ENCODE data around the gene ERGIC2.

ERGIC2 gene

GRCh38 chr12:29376118-29376517 is 4.9 kb downstream of the ERGIC2 start:
- Histone ChIP-seq H3K4me3 (ENCODE audit: insufficient read depth, low read depth, low read length) (no peak overlapping the region), H3K4me1 (ENCODE audit: control insufficient read depth, insufficient read depth, low read length) (no peaks in the 10 kb centered on the region), H3K9me3 (ENCODE audit: control insufficient read depth, low read length) (no peaks in the 10 kb centered on the region), H3K27ac (ENCODE audit: insufficient read depth, low read depth, low read length, poor library complexity, severe bottlenecking) (no peak overlapping the region), H3K36me3 (ENCODE audit: control insufficient read depth, insufficient read depth, low read length) (no peaks in the 10 kb centered on the region), H3K27me3 (ENCODE audit: control insufficient read depth, insufficient read depth, low read length, poor library complexity, severe bottlenecking) (no peaks in the 10 kb centered on the region)
- 89 to 91% methylated on average over 2 of the region's 2 CpGs for whole genome bisulfite sequencing, 2 experiments

GRCh38 chr12:29374913-29375312 is 6.1 kb downstream of the ERGIC2 start:
- H3K36me3 ChIP-seq (ENCODE audit: control insufficient read depth, insufficient read depth, low read length): no peaks in the 10 kb centered on the region
- H3K4me1 ChIP-seq (ENCODE audit: control insufficient read depth, insufficient read depth, low read length): no peaks in the 10 kb centered on the region
- 93 to 96% methylated on average over 4 of the region's 4 CpGs for WGBS, 2 experiments
- H3K27me3 ChIP-seq (ENCODE audit: control insufficient read depth, insufficient read depth, low read length, poor library complexity, severe bottlenecking): no peaks in the 10 kb centered on the region
- no peak overlapping the region for H3K27ac ChIP-seq (ENCODE audit: insufficient read depth, low read depth, low read length, poor library complexity, severe bottlenecking)
- no peak overlapping the region for H3K4me3 ChIP-seq (ENCODE audit: insufficient read depth, low read depth, low read length)
- no peaks in the 10 kb centered on the region for H3K9me3 ChIP-seq (ENCODE audit: control insufficient read depth, low read length)

DNA sequence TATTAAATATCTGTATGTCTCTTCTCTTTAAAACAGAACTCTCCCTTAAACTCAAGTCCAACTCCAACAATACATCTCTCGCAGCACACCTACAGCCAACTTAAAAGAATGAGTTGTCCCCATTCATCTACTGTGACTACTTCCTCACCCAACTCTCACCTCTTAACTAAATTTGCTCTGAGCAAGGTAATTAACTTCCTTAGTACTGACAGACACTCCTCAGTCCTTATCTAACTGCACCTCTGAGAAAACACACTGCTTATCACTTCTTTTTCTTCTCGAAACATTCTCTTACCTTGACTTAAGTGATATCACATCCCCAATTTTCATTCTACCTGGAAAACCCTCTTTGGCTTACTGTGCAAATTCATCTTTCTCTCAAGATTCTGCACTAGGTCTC is 7.0 kb downstream of the ERGIC2 start:
- Histone ChIP-seq H3K9me3 (ENCODE audit: control insufficient read depth, low read length) (no peaks in the 10 kb centered on the region), H3K27ac (ENCODE audit: insufficient read depth, low read depth, low read length, poor library complexity, severe bottlenecking) (no peak overlapping the region), H3K27me3 (ENCODE audit: control insufficient read depth, insufficient read depth, low read length, poor library complexity, severe bottlenecking) (no peaks in the 10 kb centered on the region), H3K36me3 (ENCODE audit: control insufficient read depth, insufficient read depth, low read length) (peaks cover 2% of the 10 kb centered on the region), H3K4me1 (ENCODE audit: control insufficient read depth, insufficient read depth, low read length) (no peaks in the 10 kb centered on the region), H3K4me3 (ENCODE audit: insufficient read depth, low read depth, low read length) (no peak overlapping the region)
- 93 to 95% methylated on average over 2 of the region's 2 CpGs for WGBS, 2 experiments

DNA sequence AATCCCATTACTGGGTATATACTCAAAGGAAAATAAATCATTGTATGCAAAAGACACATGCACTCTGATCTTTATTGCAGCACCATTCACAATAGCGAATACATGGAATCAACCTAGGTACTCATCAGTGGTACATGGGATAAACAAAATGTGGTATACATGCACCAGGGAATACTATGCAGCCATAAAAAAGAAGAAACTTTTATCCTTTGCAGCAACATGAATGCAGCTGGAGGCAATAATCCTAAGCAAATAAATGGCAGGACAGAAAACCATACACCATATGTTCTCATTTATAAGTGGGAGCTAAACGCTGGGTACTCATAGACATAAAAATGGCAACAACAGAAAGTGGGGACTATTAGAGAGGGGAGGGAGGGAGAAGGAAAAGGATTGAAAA is 15.9 kb downstream of the ERGIC2 start:
- Histone ChIP-seq H3K36me3 (ENCODE audit: control insufficient read depth, insufficient read depth, low read length) (peaks cover 11% of the 10 kb centered on the region), H3K27ac (ENCODE audit: insufficient read depth, low read depth, low read length, poor library complexity, severe bottlenecking) (no peak overlapping the region), H3K4me1 (ENCODE audit: control insufficient read depth, insufficient read depth, low read length) (no peaks in the 10 kb centered on the region), H3K4me3 (ENCODE audit: insufficient read depth, low read depth, low read length) (no peak overlapping the region), H3K9me3 (ENCODE audit: control insufficient read depth, low read length) (no peaks in the 10 kb centered on the region), H3K27me3 (ENCODE audit: control insufficient read depth, insufficient read depth, low read length, poor library complexity, severe bottlenecking) (no peaks in the 10 kb centered on the region)
- WGBS, 2 experiments: 85 to 100% methylated on average over 1 to 2 of the region's 2 CpGs

DNA sequence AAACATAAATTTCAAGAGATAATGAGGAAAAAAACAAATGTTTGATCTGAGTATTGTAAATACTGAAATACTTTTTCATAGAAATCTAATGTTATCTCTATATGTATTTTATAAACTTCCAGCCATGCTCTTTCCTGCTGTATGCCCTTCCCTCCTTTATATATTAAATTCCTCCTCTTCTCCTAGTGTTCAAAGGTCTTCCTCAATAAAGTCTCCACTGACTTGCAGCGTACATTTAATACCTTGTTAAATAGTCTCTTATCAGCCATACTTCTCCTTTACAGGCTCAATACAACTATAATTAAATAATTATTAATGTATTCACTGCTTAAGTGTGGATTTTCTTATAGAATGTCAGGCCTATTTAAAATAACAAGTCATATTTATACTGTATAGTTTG is 26.0 kb downstream of the ERGIC2 start:
- Histone ChIP-seq H3K27me3 (ENCODE audit: control insufficient read depth, insufficient read depth, low read length, poor library complexity, severe bottlenecking) (no peaks in the 10 kb centered on the region), H3K9me3 (ENCODE audit: control insufficient read depth, low read length) (no peaks in the 10 kb centered on the region), H3K4me1 (ENCODE audit: control insufficient read depth, insufficient read depth, low read length) (no peaks in the 10 kb centered on the region), H3K27ac (ENCODE audit: insufficient read depth, low read depth, low read length, poor library complexity, severe bottlenecking) (no peak overlapping the region), H3K36me3 (ENCODE audit: control insufficient read depth, insufficient read depth, low read length) (peaks cover 4% of the 10 kb centered on the region), H3K4me3 (ENCODE audit: insufficient read depth, low read depth, low read length) (no peak overlapping the region)
- whole genome bisulfite sequencing, 2 experiments: 100% methylated on average over 1 of the region's 1 CpG; no CpG with 5 or more reads in 1 of the 2 experiments

DNA sequence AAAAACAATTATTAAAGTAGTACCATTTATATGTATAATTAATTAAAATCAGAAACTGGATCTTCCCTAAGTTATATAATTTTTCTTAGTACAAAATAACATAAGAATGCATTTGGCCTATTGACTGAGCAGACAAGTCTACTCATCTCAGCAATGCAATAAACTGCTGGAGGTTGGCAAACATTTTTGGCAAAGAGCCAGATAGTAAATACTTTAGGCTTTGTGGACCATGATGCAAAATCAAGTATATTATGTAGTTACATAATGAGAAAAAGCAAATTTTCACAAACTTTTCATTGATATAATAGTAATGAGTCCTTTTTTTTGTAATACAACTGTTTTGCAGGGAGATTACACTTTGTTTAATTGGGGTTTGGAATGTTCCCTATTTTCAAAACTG is 30.9 kb downstream of the ERGIC2 start:
- peaks cover 4% of the 10 kb centered on the region for H3K36me3 ChIP-seq (ENCODE audit: control insufficient read depth, insufficient read depth, low read length)
- H3K27ac ChIP-seq (ENCODE audit: insufficient read depth, low read depth, low read length, poor library complexity, severe bottlenecking): no peak overlapping the region
- no peaks in the 10 kb centered on the region for H3K4me1 ChIP-seq (ENCODE audit: control insufficient read depth, insufficient read depth, low read length)

GRCh38 chr12:29346769-29347421 is 34.1 kb downstream of the ERGIC2 start:
- no peaks in the 10 kb centered on the region for H3K27me3 ChIP-seq (ENCODE audit: control insufficient read depth, insufficient read depth, low read length, poor library complexity, severe bottlenecking)
- WGBS, 2 experiments: 90 to 96% methylated on average over 2 of the region's 3 CpGs
- no peak overlapping the region for H3K4me3 ChIP-seq (ENCODE audit: insufficient read depth, low read depth, low read length)
- H3K36me3 ChIP-seq (ENCODE audit: control insufficient read depth, insufficient read depth, low read length): no peaks in the 10 kb centered on the region
- H3K4me1 ChIP-seq (ENCODE audit: control insufficient read depth, insufficient read depth, low read length): no peaks in the 10 kb centered on the region
- no peak overlapping the region for H3K27ac ChIP-seq (ENCODE audit: insufficient read depth, low read depth, low read length, poor library complexity, severe bottlenecking)
- no peaks in the 10 kb centered on the region for H3K9me3 ChIP-seq (ENCODE audit: control insufficient read depth, low read length)

More for the DNA sequence above, 30.9 kb downstream of the ERGIC2 start:
- Histone ChIP-seq H3K27me3 (ENCODE audit: control insufficient read depth, insufficient read depth, low read length, poor library complexity, severe bottlenecking) (no peaks in the 10 kb centered on the region), H3K4me3 (ENCODE audit: insufficient read depth, low read depth, low read length) (no peak overlapping the region), H3K9me3 (ENCODE audit: control insufficient read depth, low read length) (no peaks in the 10 kb centered on the region)

DNA sequence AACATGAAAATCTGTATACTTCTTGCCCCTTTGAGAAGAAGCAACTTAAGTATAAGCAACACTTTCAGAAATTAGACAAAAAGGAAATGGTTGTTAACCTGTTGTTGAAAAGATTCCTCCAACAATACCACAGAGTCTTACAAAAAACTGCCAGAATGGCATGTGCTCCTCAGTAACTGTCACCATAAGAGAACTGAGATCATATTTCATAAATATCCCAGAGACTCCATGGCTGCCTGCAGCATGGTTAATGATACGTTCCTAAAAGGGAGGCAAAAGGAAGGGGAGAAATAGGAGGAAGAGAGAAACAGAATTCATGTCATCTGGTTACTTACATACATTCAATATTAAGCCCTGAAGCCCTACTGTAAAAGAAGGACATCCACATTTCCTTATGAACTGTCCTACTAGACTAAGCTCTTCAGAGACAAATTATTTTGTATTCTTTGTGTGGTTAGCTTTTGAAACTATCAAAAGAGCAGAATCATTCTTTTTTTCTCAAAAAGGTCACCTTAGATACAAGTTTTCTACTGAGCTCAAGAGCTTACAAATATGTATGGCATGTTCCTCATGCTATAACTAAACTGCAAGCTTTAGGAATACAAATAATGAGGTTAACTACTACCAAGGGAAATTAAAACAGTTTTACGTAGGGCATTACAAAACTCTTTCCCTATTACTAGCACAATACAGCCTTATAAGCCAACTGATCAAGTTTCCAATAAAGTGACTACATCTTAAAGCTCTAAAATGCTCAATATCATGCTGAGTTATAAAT is 37.8 kb downstream of the ERGIC2 start:
- no peaks in the 10 kb centered on the region for H3K27me3 ChIP-seq (ENCODE audit: control insufficient read depth, insufficient read depth, low read length, poor library complexity, severe bottlenecking)

DNA sequence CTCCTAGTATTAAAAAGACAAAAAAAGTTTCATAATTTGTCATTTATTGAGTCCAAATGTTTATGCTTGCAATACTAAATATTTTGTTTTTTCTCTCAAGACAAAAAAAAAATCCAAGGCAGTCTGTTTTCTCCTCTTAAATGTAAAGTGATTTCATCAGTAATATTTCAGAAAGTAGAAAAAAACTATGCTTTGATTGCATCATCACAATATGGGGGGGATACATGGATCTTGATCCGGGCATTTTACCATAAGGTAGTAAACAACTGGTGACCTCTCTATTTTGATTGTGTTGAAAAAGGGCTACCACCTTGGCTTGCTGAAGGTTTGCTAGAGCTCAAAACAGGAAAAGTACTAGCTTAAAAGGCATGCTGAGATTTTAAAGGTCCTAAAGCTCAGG is 43.6 kb downstream of the ERGIC2 start:
- Histone ChIP-seq H3K36me3 (ENCODE audit: control insufficient read depth, insufficient read depth, low read length) (no peaks in the 10 kb centered on the region), H3K27me3 (ENCODE audit: control insufficient read depth, insufficient read depth, low read length, poor library complexity, severe bottlenecking) (no peaks in the 10 kb centered on the region), H3K4me1 (ENCODE audit: control insufficient read depth, insufficient read depth, low read length) (no peaks in the 10 kb centered on the region), H3K27ac (ENCODE audit: insufficient read depth, low read depth, low read length, poor library complexity, severe bottlenecking) (no peak overlapping the region), H3K4me3 (ENCODE audit: insufficient read depth, low read depth, low read length) (no peak overlapping the region), H3K9me3 (ENCODE audit: control insufficient read depth, low read length) (no peaks in the 10 kb centered on the region)
- WGBS, 2 experiments: 91 to 94% methylated on average over 1 of the region's 1 CpG

More for the DNA sequence above, 37.8 kb downstream of the ERGIC2 start:
- H3K9me3 ChIP-seq (ENCODE audit: control insufficient read depth, low read length): no peaks in the 10 kb centered on the region
- 88 to 100% methylated on average over 1 to 2 of the region's 2 CpGs for WGBS, 2 experiments
- H3K27ac ChIP-seq (ENCODE audit: insufficient read depth, low read depth, low read length, poor library complexity, severe bottlenecking): no peak overlapping the region
- H3K4me3 ChIP-seq (ENCODE audit: insufficient read depth, low read depth, low read length): no peak overlapping the region
- no peaks in the 10 kb centered on the region for H3K36me3 ChIP-seq (ENCODE audit: control insufficient read depth, insufficient read depth, low read length)
- no peaks in the 10 kb centered on the region for H3K4me1 ChIP-seq (ENCODE audit: control insufficient read depth, insufficient read depth, low read length)

- no peaks in the 10 kb centered on the region for H3K4me1 ChIP-seq (ENCODE audit: control insufficient read depth, insufficient read depth, low read length)
- H3K27me3 ChIP-seq (ENCODE audit: control insufficient read depth, insufficient read depth, low read length, poor library complexity, severe bottlenecking): no peaks in the 10 kb centered on the region
- no peak overlapping the region for H3K4me3 ChIP-seq (ENCODE audit: insufficient read depth, low read depth, low read length)
- H3K36me3 ChIP-seq (ENCODE audit: control insufficient read depth, insufficient read depth, low read length): no peaks in the 10 kb centered on the region
- no peaks in the 10 kb centered on the region for H3K9me3 ChIP-seq (ENCODE audit: control insufficient read depth, low read length)
- WGBS, 2 experiments: 95 to 97% methylated on average over 2 of the region's 2 CpGs
- no peak overlapping the region for H3K27ac ChIP-seq (ENCODE audit: insufficient read depth, low read depth, low read length, poor library complexity, severe bottlenecking)
Observed at GRCh38 chr12:29334937-29335336, 46.0 kb downstream of the ERGIC2 start.

Data from ectodermal cell (in vitro differentiated cells).